DOHH2 (cell line): ENCODE measurements around the gene TLK1.

Experiments used
- H3F3A ChIP-seq: fragments of 200-600 bp; sonication (generic), shearing (Covaris generic); 2 replicates; pipeline ENCODE4 v1.6.0; 2016; ENCODE audit warnings: antibody characterized with exemption, mild to moderate bottlenecking; ENCODE audit not compliant: control insufficient read depth, insufficient read depth
- H3K27ac ChIP-seq: fragments of 200-600 bp; sonication (generic); 2 replicates; pipeline ENCODE4 v1.5.1; 2014; ENCODE audit warnings: low read depth, mild to moderate bottlenecking, low read length, moderate library complexity
- H3K27me3 ChIP-seq: fragments of 200-600 bp; sonication (generic); 2 replicates; pipeline ENCODE4 v1.6.1; 2014; ENCODE audit warnings: mild to moderate bottlenecking, low read length, mixed read lengths; ENCODE audit not compliant: control insufficient read depth
- H3K36me3 ChIP-seq: fragments of 200-600 bp; sonication (generic); 2 replicates; pipeline ENCODE4 v1.6.1; 2014; ENCODE audit warnings: mild to moderate bottlenecking, low read length, moderate library complexity, mixed read lengths; ENCODE audit not compliant: control insufficient read depth
- H3K4me1 ChIP-seq: fragments of 200-600 bp; sonication (generic); 2 replicates; pipeline ENCODE4 v1.6.1; 2014; ENCODE audit warnings: mild to moderate bottlenecking, low read length, mixed read lengths; ENCODE audit not compliant: control insufficient read depth
- H3K4me2 ChIP-seq: fragments of 200-600 bp; sonication (generic); 2 replicates; pipeline ENCODE4 v1.6.0; 2014; ENCODE audit warnings: mild to moderate bottlenecking, low read length, moderate library complexity
- H3K4me3 ChIP-seq: fragments of 200-600 bp; sonication (generic); 2 replicates; pipeline ENCODE4 v1.5.1; 2014; ENCODE audit warnings: mild to moderate bottlenecking, low read length, mixed read lengths
- H3K79me2 ChIP-seq: fragments of 200-600 bp; sonication (generic); 2 replicates; pipeline ENCODE4 v1.6.1; 2014; ENCODE audit warnings: mild to moderate bottlenecking, low read length, mixed read lengths; ENCODE audit not compliant: control insufficient read depth
- H3K9me2 ChIP-seq: fragments of 200-600 bp; sonication (generic); replicated peaks from 2 replicates; pipeline ENCODE4 v1.6.1; 2014; ENCODE audit warnings: mild to moderate bottlenecking, low read length, mixed read lengths; ENCODE audit not compliant: control insufficient read depth
- H3K9me3 ChIP-seq: fragments of 200-600 bp; sonication (generic); 2 replicates; pipeline ENCODE4 v1.6.1; 2014; ENCODE audit warnings: antibody characterized with exemption, low read length, mixed read lengths; ENCODE audit not compliant: control insufficient read depth, insufficient read depth
- H4K20me1 ChIP-seq: fragments of 200-600 bp; sonication (generic); 2 replicates; pipeline ENCODE4 v1.6.0; 2014; ENCODE audit warnings: low read depth, mild to moderate bottlenecking, antibody characterized with exemption, low read length, moderate library complexity; ENCODE audit not compliant: control insufficient read depth, insufficient read depth
- EZH2phosphoT487 ChIP-seq: fragments of 200-600 bp; sonication (generic); IDR thresholded peaks from 2 replicates; pipeline ENCODE4 v1.6.1; 2017; ENCODE audit warnings: borderline replicate concordance, mild to moderate bottlenecking, antibody characterized with exemption, low read length, moderate library complexity, mixed read lengths
- TF ChIP-seq, protein P1 (sequence below): fragments of 200-600 bp; sonication (generic); IDR thresholded peaks from one replicate; pipeline ENCODE4 v1.5.1; 2014; ENCODE audit warnings: antibody characterized with exemption, mild to moderate bottlenecking, low read depth, low read length; ENCODE audit not compliant: poor library complexity, severe bottlenecking

TLK1 gene

DNA sequence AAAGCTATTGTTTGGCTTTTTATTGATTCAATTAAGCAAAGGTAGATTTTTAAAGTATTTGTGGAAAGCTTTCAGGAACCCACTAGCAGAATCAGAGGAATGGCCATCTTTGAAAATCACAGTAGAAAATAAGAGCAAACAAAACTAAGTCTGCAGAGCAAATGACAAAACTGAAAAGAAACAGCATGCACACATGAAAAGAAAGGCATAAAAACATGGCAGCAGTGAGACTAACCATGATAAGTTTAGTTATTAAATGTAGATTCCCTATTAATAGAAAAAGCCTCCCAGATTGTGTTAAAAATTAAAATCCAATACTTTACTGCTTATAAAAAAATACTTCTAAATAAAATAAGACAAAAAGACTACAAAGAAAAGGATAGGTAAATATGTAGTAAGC is 9.1 kb upstream of the TLK1 start:
- H3K27ac ChIP-seq = no peak overlapping the region
- no peaks in the 10 kb centered on the region for H4K20me1 ChIP-seq
- TF ChIP-seq, protein P1, sequence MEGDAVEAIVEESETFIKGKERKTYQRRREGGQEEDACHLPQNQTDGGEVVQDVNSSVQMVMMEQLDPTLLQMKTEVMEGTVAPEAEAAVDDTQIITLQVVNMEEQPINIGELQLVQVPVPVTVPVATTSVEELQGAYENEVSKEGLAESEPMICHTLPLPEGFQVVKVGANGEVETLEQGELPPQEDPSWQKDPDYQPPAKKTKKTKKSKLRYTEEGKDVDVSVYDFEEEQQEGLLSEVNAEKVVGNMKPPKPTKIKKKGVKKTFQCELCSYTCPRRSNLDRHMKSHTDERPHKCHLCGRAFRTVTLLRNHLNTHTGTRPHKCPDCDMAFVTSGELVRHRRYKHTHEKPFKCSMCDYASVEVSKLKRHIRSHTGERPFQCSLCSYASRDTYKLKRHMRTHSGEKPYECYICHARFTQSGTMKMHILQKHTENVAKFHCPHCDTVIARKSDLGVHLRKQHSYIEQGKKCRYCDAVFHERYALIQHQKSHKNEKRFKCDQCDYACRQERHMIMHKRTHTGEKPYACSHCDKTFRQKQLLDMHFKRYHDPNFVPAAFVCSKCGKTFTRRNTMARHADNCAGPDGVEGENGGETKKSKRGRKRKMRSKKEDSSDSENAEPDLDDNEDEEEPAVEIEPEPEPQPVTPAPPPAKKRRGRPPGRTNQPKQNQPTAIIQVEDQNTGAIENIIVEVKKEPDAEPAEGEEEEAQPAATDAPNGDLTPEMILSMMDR = no peak
- TF ChIP-seq EZH2phosphoT487 = no peak
- no peak overlapping the region for H3K4me2 ChIP-seq
- H3K9me2 ChIP-seq = no peaks in the 10 kb centered on the region
- H3F3A ChIP-seq = no peaks in the 10 kb centered on the region
- H3K4me3 ChIP-seq = no peak overlapping the region
- no peaks in the 10 kb centered on the region for H3K9me3 ChIP-seq
- no peaks in the 10 kb centered on the region for H3K79me2 ChIP-seq
- H3K4me1 ChIP-seq = no peaks in the 10 kb centered on the region
- no peaks in the 10 kb centered on the region for H3K36me3 ChIP-seq
- H3K27me3 ChIP-seq = no peaks in the 10 kb centered on the region

DNA sequence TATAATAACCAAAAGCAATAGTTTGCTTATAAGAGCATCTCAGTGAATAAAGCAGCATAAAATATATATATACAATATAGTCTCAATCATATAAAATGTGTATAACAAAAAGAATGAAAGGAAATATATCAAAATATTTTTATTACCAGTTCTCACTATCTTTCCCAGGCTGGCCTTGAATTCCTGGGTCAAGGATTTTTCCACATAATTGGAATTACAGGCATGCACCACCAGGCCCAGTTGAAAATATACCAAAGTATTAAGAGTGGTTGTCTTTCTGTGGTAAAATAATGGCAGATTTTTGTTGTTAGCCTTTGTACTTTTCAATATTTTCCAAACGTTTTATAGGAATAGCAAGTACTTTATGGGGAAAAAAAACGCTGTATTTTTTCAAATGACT is 8.6 kb upstream of the TLK1 start:
- Histone ChIP-seq H3K9me3 (no peaks in the 10 kb centered on the region), H3K36me3 (no peaks in the 10 kb centered on the region), H4K20me1 (no peaks in the 10 kb centered on the region), H3K27ac (no peak overlapping the region), H3K4me3 (no peak overlapping the region), H3K27me3 (no peaks in the 10 kb centered on the region), H3F3A (no peaks in the 10 kb centered on the region), H3K4me2 (no peak overlapping the region), H3K4me1 (no peaks in the 10 kb centered on the region), H3K9me2 (no peaks in the 10 kb centered on the region), H3K79me2 (no peaks in the 10 kb centered on the region)
- no peak for TF ChIP-seq EZH2phosphoT487
- TF ChIP-seq, protein P1 = no peak

DNA sequence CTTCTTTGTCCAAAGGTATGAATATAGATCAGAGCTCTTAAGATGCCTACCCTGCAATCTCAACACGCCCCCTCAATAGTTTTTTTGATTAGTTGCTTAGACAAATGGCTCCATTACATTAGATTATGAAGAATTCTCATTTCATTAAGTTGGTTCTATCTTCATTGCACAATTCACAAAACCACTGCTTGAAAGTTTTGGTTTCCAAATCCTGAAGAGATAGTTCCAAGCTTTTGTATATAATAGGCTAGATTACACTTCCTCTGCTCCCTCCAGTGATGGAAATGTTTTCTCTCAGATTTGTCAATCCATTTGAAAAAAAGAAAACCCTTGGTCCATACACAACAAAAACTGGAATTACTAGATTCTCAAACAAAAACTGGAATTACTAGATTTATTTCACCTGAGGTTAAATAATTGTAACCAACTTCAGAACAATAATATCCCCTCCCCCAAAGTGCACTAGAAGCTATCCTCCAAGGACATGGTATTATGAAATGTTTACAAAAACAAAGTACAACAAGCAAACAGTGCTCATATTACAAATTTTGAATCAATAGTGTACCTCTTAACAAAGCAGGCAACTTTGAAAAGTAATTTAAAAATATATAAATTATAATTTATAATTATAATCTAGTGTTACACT is 6.8 kb upstream of the TLK1 start:
- H3K27ac ChIP-seq = no peak overlapping the region
- no peaks in the 10 kb centered on the region for H3K9me3 ChIP-seq
- 0 out of 2 replicates have a peak, but pooled peaks cover 2% of the 10 kb centered on the region for H3F3A ChIP-seq
- no peaks in the 10 kb centered on the region for H3K36me3 ChIP-seq
- TF ChIP-seq, protein P1 = no peak
- no peak for TF ChIP-seq EZH2phosphoT487
- no peaks in the 10 kb centered on the region for H3K27me3 ChIP-seq
- peaks cover 14% of the 10 kb centered on the region for H3K4me1 ChIP-seq
- H3K79me2 ChIP-seq = no peaks in the 10 kb centered on the region
- H3K9me2 ChIP-seq = no peaks in the 10 kb centered on the region
- no peaks in the 10 kb centered on the region for H4K20me1 ChIP-seq
- no peak overlapping the region for H3K4me2 ChIP-seq
- H3K4me3 ChIP-seq = no peak overlapping the region
